Panc1 (cell line): ENCODE results near the gene B3GAT3.

Source experiments
- POLR2AphosphoS5 ChIP-seq: IDR thresholded peaks from 2 replicates; pipeline ENCODE4 v1.6.1; 2012; ENCODE audit warnings: mild to moderate bottlenecking, low read depth, low read length, moderate library complexity
- REST ChIP-seq, 2 experiments: IDR thresholded peaks; 2 replicates each; pipeline ENCODE4 v1.6.1; 2011 to 2012; ENCODE audit warnings: low read depth in 2 of 2, control low read depth in 1 of 2, low read length in 1 of 2, mild to moderate bottlenecking in 1 of 2, moderate library complexity in 1 of 2; ENCODE audit not compliant: insufficient read depth in 1 of 2
- SIN3A ChIP-seq: IDR thresholded peaks from 2 replicates; pipeline ENCODE4 v1.6.1; 2012; ENCODE audit warnings: low read depth, mild to moderate bottlenecking, low read length, moderate library complexity, borderline replicate concordance; ENCODE audit not compliant: insufficient read depth
- TCF7L2 ChIP-seq: IDR thresholded peaks from 2 replicates; pipeline ENCODE4 v1.6.1; 2011; ENCODE audit warnings: mild to moderate bottlenecking, low read depth, low read length, inconsistent platforms
- TF ChIP-seq, protein P1 (sequence below): fragments of 450-650 bp; IDR thresholded peaks from 2 replicates; pipeline ENCODE4 v1.5.1; 2017; ENCODE audit warnings: mild to moderate bottlenecking

- TF ChIP-seq, protein P1, sequence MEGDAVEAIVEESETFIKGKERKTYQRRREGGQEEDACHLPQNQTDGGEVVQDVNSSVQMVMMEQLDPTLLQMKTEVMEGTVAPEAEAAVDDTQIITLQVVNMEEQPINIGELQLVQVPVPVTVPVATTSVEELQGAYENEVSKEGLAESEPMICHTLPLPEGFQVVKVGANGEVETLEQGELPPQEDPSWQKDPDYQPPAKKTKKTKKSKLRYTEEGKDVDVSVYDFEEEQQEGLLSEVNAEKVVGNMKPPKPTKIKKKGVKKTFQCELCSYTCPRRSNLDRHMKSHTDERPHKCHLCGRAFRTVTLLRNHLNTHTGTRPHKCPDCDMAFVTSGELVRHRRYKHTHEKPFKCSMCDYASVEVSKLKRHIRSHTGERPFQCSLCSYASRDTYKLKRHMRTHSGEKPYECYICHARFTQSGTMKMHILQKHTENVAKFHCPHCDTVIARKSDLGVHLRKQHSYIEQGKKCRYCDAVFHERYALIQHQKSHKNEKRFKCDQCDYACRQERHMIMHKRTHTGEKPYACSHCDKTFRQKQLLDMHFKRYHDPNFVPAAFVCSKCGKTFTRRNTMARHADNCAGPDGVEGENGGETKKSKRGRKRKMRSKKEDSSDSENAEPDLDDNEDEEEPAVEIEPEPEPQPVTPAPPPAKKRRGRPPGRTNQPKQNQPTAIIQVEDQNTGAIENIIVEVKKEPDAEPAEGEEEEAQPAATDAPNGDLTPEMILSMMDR, result no peak
- TF ChIP-seq POLR2AphosphoS5, result no peak
- no peak for TF ChIP-seq REST (IDR thresholded peaks at IDR 0.05; ENCODE audit: insufficient read depth in 1 of 2, low read depth in 2 of 2, low read length in 1 of 2)
- no peak for TF ChIP-seq TCF7L2
- TF ChIP-seq SIN3A, result no peak
These were observed 42.5 kb downstream of the B3GAT3 start for GRCh38 chr11:62579252-62579651.
